HG02840 (cell line): ENCODE measurements around the gene APMAP.

Experiments used
- ATAC-seq: cut with Tn5 transposase; IDR thresholded peaks from one replicate; pipeline ENCODE4 v1.9.1; 2021; ENCODE audit warnings: mild to moderate bottlenecking, moderate library complexity, moderate number of reproducible peaks; ENCODE audit not compliant: unreplicated experiment, low FRiP score

APMAP gene

GRCh38 chr20:24915440-24915839 is 77.1 kb downstream of the APMAP start:
- ATAC-seq: no peak

DNA sequence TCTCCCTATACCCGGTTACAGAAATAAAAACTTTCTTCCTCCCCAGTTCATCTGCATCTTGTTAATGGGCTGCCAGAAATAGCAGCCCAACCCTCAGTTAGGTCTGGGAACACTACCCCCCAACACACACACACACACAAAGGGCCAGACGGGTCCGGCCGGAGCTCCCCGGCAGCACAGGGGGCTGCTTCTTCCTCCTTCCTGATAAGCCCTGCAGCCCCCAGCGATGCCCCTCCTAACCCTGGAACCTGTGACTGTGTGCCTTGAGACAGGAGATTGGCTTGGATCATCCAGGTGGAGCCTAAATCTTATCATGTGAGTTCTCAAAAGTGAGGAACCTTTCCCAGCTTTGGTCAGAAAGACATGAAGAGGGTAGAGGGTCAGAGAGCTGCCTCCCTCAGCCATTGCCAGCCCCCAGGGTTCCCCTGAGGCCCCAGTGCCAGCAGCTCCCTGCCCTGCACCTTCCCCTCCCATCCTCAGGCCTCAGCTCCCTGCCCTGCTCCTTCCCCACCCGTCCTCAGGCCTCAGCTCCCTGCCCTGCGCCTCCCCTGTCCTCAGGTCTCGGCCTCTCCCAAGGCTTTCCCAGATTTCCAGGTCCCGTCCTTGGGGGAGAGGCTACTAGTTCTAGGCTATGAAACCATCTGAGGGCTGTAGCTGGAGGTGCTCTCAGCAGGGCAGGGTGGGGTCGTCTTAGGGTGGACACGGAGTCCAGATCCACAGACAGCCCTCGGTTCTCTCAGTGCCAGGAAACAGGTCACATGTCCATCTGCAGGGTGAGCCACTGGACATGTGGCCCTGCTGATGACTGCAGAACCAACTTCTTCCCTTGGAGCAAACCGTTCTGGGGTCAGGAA is 77.9 kb downstream of the APMAP start:
- no peak for ATAC-seq

DNA sequence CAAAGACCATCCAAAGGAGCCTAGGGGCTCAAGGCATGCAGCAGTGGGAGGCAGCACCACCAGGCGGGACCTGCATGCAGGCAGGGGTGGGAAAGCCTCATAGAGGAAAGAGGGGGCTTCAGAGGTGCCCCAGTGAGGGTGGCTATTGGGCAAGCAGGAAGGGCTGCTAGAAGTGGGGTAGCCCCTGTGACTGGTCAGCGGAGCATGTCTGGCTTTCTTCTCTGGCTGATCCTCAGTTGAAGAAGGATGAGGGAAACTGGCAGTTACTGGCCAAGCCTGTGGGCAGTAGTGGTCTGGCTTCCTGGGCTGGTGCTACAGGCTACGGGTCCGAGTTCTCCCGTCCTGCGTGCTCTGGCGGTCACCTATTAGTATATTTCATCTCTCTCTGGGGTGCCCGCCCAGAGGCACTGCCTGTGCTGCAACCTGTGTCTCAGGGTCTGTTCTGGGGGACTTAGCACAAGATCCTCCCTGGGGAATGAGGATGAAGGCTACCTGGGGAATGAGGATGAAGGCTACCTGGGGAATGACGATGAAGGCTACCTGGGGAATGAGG is 79.4 kb downstream of the APMAP start:
- no peak for ATAC-seq
